Measurements from ENCODE around the gene AMPD3. TPM values are rescaled to one million over a fixed set of nuclear protein-coding genes. Genes with fewer than 3 reads are reported as not detected.

The AMPD3 gene
- total and polyA plus RNA-seq, 4 donors, result 12.8 to 19.0 (median 13.6) TPM

- peaks cover 4% of the 10 kb centered on the region for H3K4me1 ChIP-seq (ENCODE audit: control insufficient read depth, insufficient read depth, low read length)
- H3K9me3 ChIP-seq (ENCODE audit: control insufficient read depth, insufficient read depth, low read length), result no peaks in the 10 kb centered on the region
- WGBS (ENCODE audit: insufficient coverage), result 89% methylated on average over 2 of the region's 2 CpGs
- H3K27ac ChIP-seq (ENCODE audit: low read depth, low read length), result no peak overlapping the region
- DNase-seq (ENCODE audit: low read depth in 4 of 6, low spot score in 6 of 6), result no peak
- H3K27me3 ChIP-seq (ENCODE audit: control insufficient read depth, insufficient read depth, low read length), result no peaks in the 10 kb centered on the region
- H3K36me3 ChIP-seq (ENCODE audit: control insufficient read depth, insufficient read depth, low read length), result peaks cover 29% of the 10 kb centered on the region
- no peak overlapping the region for H3K4me3 ChIP-seq (ENCODE audit: low read depth, low read length)
Observed at GRCh38 chr11:10492084-10492483, 37.0 kb downstream of the AMPD3 start.

GRCh38 chr11:10493041-10493663 lies 38.1 kb downstream of the AMPD3 start:
- no peak overlapping the region for H3K27ac ChIP-seq (ENCODE audit: low read depth, low read length)
- WGBS (ENCODE audit: insufficient coverage), result 94% methylated on average over 17 of the region's 18 CpGs
- H3K4me1 ChIP-seq (ENCODE audit: control insufficient read depth, insufficient read depth, low read length), result peaks cover 8% of the 10 kb centered on the region
- H3K27me3 ChIP-seq (ENCODE audit: control insufficient read depth, insufficient read depth, low read length), result no peaks in the 10 kb centered on the region
- H3K4me3 ChIP-seq (ENCODE audit: low read depth, low read length), result no peak overlapping the region
- H3K36me3 ChIP-seq (ENCODE audit: control insufficient read depth, insufficient read depth, low read length), result peaks cover 26% of the 10 kb centered on the region
- H3K9me3 ChIP-seq (ENCODE audit: control insufficient read depth, insufficient read depth, low read length), result no peaks in the 10 kb centered on the region
- DNase-seq (ENCODE audit: low read depth in 4 of 6, low spot score in 6 of 6), result no peak

GRCh38 chr11:10494636-10495463 lies 39.8 kb downstream of the AMPD3 start:
- Histone ChIP-seq H3K9me3 (ENCODE audit: control insufficient read depth, insufficient read depth, low read length) (no peaks in the 10 kb centered on the region), H3K27me3 (ENCODE audit: control insufficient read depth, insufficient read depth, low read length) (no peaks in the 10 kb centered on the region), H3K27ac (ENCODE audit: low read depth, low read length) (no peak overlapping the region), H3K4me1 (ENCODE audit: control insufficient read depth, insufficient read depth, low read length) (peaks cover 8% of the 10 kb centered on the region), H3K36me3 (ENCODE audit: control insufficient read depth, insufficient read depth, low read length) (peaks cover 22% of the 10 kb centered on the region), H3K4me3 (ENCODE audit: low read depth, low read length) (no peak overlapping the region)
- WGBS (ENCODE audit: insufficient coverage), result 92% methylated on average over 10 of the region's 14 CpGs
- DNase-seq (ENCODE audit: low read depth in 4 of 6, low spot score in 6 of 6), result no peak

GRCh38 chr11:10495464-10495786 lies 40.4 kb downstream of the AMPD3 start:
- Histone ChIP-seq H3K9me3 (ENCODE audit: control insufficient read depth, insufficient read depth, low read length) (no peaks in the 10 kb centered on the region), H3K27me3 (ENCODE audit: control insufficient read depth, insufficient read depth, low read length) (no peaks in the 10 kb centered on the region), H3K36me3 (ENCODE audit: control insufficient read depth, insufficient read depth, low read length) (peaks cover 22% of the 10 kb centered on the region), H3K27ac (ENCODE audit: low read depth, low read length) (no peak overlapping the region), H3K4me3 (ENCODE audit: low read depth, low read length) (no peak overlapping the region), H3K4me1 (ENCODE audit: control insufficient read depth, insufficient read depth, low read length) (peaks cover 8% of the 10 kb centered on the region)
- no peak for DNase-seq (ENCODE audit: low read depth in 4 of 6, low spot score in 6 of 6)
- WGBS (ENCODE audit: insufficient coverage), result 99% methylated on average over 8 of the region's 8 CpGs

GRCh38 chr11:10496296-10496936 lies 41.4 kb downstream of the AMPD3 start:
- Histone ChIP-seq H3K36me3 (ENCODE audit: control insufficient read depth, insufficient read depth, low read length) (peaks cover 31% of the 10 kb centered on the region), H3K9me3 (ENCODE audit: control insufficient read depth, insufficient read depth, low read length) (no peaks in the 10 kb centered on the region), H3K4me3 (ENCODE audit: low read depth, low read length) (no peak overlapping the region), H3K4me1 (ENCODE audit: control insufficient read depth, insufficient read depth, low read length) (peaks cover 4% of the 10 kb centered on the region), H3K27me3 (ENCODE audit: control insufficient read depth, insufficient read depth, low read length) (no peaks in the 10 kb centered on the region), H3K27ac (ENCODE audit: low read depth, low read length) (no peak overlapping the region)
- no peak for DNase-seq (ENCODE audit: low read depth in 4 of 6, low spot score in 6 of 6)
- 97% methylated on average over 3 of the region's 4 CpGs for WGBS (ENCODE audit: insufficient coverage)

- Histone ChIP-seq H3K36me3 (ENCODE audit: control insufficient read depth, insufficient read depth, low read length) (peaks cover 32% of the 10 kb centered on the region), H3K9me3 (ENCODE audit: control insufficient read depth, insufficient read depth, low read length) (no peaks in the 10 kb centered on the region), H3K27me3 (ENCODE audit: control insufficient read depth, insufficient read depth, low read length) (no peaks in the 10 kb centered on the region), H3K4me3 (ENCODE audit: low read depth, low read length) (no peak overlapping the region), H3K27ac (ENCODE audit: low read depth, low read length) (no peak overlapping the region), H3K4me1 (ENCODE audit: control insufficient read depth, insufficient read depth, low read length) (peaks cover 4% of the 10 kb centered on the region)
- WGBS (ENCODE audit: insufficient coverage), result 64% methylated on average over 12 of the region's 18 CpGs
- DNase-seq (ENCODE audit: low read depth in 4 of 6, low spot score in 6 of 6), result no peak
Observed at GRCh38 chr11:10497371-10498021, 42.4 kb downstream of the AMPD3 start.

- 94% methylated on average over 7 of the region's 7 CpGs for WGBS (ENCODE audit: insufficient coverage)
- peaks cover 31% of the 10 kb centered on the region for H3K36me3 ChIP-seq (ENCODE audit: control insufficient read depth, insufficient read depth, low read length)
Observed at GRCh38 chr11:10498022-10498400, 42.9 kb downstream of the AMPD3 start.

GRCh38 chr11:10498426-10499250 lies 43.6 kb downstream of the AMPD3 start:
- Histone ChIP-seq H3K36me3 (ENCODE audit: control insufficient read depth, insufficient read depth, low read length) (peaks cover 26% of the 10 kb centered on the region), H3K4me3 (ENCODE audit: low read depth, low read length) (no peak overlapping the region), H3K27ac (ENCODE audit: low read depth, low read length) (no peak overlapping the region), H3K4me1 (ENCODE audit: control insufficient read depth, insufficient read depth, low read length) (peaks cover 4% of the 10 kb centered on the region), H3K27me3 (ENCODE audit: control insufficient read depth, insufficient read depth, low read length) (no peaks in the 10 kb centered on the region), H3K9me3 (ENCODE audit: control insufficient read depth, insufficient read depth, low read length) (no peaks in the 10 kb centered on the region)
- 79% methylated on average over 4 of the region's 10 CpGs for WGBS (ENCODE audit: insufficient coverage)
- no peak for DNase-seq (ENCODE audit: low read depth in 4 of 6, low spot score in 6 of 6)

More at GRCh38 chr11:10498022-10498400, 42.9 kb downstream of the AMPD3 start:
- Histone ChIP-seq H3K4me3 (ENCODE audit: low read depth, low read length) (no peak overlapping the region), H3K27me3 (ENCODE audit: control insufficient read depth, insufficient read depth, low read length) (no peaks in the 10 kb centered on the region), H3K27ac (ENCODE audit: low read depth, low read length) (no peak overlapping the region), H3K4me1 (ENCODE audit: control insufficient read depth, insufficient read depth, low read length) (peaks cover 4% of the 10 kb centered on the region), H3K9me3 (ENCODE audit: control insufficient read depth, insufficient read depth, low read length) (no peaks in the 10 kb centered on the region)
- DNase-seq (ENCODE audit: low read depth in 4 of 6, low spot score in 6 of 6), result no peak

- H3K9me3 ChIP-seq (ENCODE audit: control insufficient read depth, insufficient read depth, low read length), result no peaks in the 10 kb centered on the region
- H3K4me3 ChIP-seq (ENCODE audit: low read depth, low read length), result no peak overlapping the region
- no peak overlapping the region for H3K27ac ChIP-seq (ENCODE audit: low read depth, low read length)
- DNase-seq (ENCODE audit: low read depth in 4 of 6, low spot score in 6 of 6), result no peak
- H3K4me1 ChIP-seq (ENCODE audit: control insufficient read depth, insufficient read depth, low read length), result peaks cover 4% of the 10 kb centered on the region
- H3K36me3 ChIP-seq (ENCODE audit: control insufficient read depth, insufficient read depth, low read length), result peaks cover 27% of the 10 kb centered on the region
- 88% methylated on average over 4 of the region's 5 CpGs for WGBS (ENCODE audit: insufficient coverage)
- no peaks in the 10 kb centered on the region for H3K27me3 ChIP-seq (ENCODE audit: control insufficient read depth, insufficient read depth, low read length)
Observed at GRCh38 chr11:10499452-10499851, 44.4 kb downstream of the AMPD3 start.
